Activated naive CD8-positive, alpha-beta T cell treated with anti-CD3 and anti-CD28 coated beads, Interleukin-2, amount 50 U/mL, for 24 hours (primary cell): ENCODE measurements around the gene CEP162.

Experiments used
- ATAC-seq: fragments of 150-1000 bp; cut with Tn5 transposase; one replicate; pipeline ENCODE4 v1.10.0; 2021
- DNase-seq: peaks from one replicate; pipeline ENCODE4 v3.0.0; 2021
- H3K27ac Mint-ChIP-seq: one replicate; pipeline ENCODE4 v1.8.0; 2021; ENCODE audit warnings: mild to moderate bottlenecking, mixed read lengths
- H3K27me3 Mint-ChIP-seq: one replicate; pipeline ENCODE4 v1.8.0; 2021; ENCODE audit warnings: mixed read lengths
- H3K36me3 Mint-ChIP-seq: one replicate; pipeline ENCODE4 v1.8.0; 2021; ENCODE audit warnings: low read depth, mixed read lengths
- H3K4me1 Mint-ChIP-seq: one replicate; pipeline ENCODE4 v1.8.0; 2021; ENCODE audit warnings: mixed read lengths
- H3K4me3 Mint-ChIP-seq: one replicate; pipeline ENCODE4 v1.8.0; 2021; ENCODE audit warnings: mild to moderate bottlenecking, moderate library complexity, mixed read lengths
- H3K9me3 Mint-ChIP-seq: one replicate; pipeline ENCODE4 v1.8.0; 2021; ENCODE audit warnings: mixed read lengths

The CEP162 gene, protein sequence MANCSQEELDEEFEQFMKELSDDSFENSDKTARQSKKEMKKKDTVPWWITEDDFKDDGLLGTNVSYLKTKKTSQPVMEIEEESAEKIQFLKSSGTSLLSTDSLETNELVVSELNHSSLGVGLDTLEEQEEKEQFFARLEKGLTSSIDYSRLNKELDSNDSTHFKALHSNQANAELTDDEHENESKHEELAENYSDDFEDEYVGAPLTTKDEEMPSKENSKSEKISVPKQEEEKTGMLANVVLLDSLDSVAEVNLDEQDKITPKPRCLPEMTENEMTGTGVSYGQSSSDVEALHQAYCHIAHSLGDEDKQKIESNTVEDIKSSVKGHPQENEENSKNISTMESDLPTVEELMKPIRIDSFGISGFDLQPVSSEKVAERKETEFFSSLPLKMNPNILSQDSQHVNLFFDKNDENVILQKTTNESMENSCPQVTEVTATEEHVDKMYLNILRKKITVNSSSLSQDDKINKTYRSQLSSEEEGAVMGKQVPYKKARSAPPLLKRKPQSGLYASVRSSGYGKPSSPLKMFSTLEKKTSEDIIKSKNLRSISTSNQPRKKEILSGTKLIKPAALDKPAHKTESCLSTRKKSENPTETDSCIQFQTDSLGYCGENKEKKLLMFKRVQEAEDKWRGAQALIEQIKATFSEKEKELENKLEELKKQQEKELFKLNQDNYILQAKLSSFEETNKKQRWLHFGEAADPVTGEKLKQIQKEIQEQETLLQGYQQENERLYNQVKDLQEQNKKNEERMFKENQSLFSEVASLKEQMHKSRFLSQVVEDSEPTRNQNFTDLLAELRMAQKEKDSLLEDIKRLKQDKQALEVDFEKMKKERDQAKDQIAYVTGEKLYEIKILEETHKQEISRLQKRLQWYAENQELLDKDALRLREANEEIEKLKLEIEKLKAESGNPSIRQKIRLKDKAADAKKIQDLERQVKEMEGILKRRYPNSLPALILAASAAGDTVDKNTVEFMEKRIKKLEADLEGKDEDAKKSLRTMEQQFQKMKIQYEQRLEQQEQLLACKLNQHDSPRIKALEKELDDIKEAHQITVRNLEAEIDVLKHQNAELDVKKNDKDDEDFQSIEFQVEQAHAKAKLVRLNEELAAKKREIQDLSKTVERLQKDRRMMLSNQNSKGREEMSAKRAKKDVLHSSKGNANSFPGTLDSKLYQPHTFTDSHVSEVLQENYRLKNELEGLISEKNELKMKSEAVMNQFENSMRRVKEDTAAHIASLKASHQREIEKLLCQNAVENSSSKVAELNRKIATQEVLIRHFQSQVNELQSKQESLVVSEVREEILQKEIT (N-terminal part only)

DNA sequence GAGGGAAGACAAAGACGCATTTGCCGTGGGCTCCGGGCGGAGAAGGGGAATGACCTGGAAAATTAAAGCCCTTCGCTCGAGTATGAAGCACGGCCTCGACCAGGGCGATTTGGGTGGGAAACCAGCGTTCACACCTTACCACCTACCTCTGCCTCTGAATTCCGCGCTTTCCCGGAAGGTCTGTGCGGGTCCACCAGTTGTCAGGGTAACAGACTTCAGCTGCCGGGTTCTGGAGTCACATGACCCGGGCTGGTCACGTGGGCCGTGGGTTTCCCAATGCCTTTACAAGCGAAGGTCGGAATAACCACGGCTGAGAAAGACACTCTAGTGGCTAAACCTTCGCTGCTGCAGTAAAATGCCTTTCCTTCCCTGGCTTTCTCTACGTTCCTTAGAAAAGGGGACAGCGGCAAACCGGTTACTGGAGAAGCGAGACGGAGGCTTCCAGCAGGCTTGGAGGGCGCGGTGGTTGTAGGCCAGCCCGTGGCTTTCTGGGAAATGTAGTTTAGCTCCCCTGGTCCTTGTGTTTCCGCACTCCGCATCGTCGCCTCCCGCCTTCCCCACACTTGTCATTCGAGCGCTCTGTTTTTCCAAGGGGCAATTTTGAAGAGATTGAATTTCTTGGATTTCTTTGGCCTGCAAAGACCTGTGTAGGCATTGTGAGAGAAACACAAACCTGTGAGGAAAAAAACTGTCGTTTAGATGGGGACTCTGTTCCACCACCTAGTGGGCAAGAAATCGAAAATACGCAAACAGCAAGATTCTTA lies at the start of gene CEP162:
Gene CEP162 (minus strand): TSS at position 210 of the 764 bp plus-strand sequence. CDS start 1,250 bp downstream, outside the sequence.
- peak; percentile 86 for DNase-seq
- peaks cover 17% of the 10 kb centered on the region for H3K4me1 Mint-ChIP-seq

DNA sequence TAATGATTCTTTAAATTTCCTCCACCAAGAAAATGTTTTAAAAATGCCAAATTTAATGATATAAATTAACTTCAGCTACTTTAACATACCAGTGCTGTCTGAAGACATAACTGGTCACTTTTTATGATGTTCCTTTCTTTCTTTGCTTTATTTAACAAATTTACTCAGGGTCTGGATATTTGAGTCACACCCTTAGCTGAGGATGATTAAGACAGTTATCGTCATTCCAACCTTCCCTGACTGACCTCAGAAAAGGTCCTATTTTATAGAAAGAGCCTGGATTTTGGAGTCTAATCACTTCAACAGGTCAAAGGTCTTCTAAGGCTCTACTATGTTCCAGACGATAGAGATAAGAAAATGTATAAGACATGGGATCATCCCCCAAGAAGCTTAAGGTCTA lies 47.4 kb upstream of the CEP162 start:
- Mint-ChIP-seq H3K27ac (no peak overlapping the region), H3K4me3 (no peak overlapping the region), H3K4me1 (no peaks in the 10 kb centered on the region), H3K36me3 (no peaks in the 10 kb centered on the region), H3K9me3 (no peaks in the 10 kb centered on the region), H3K27me3 (peaks cover 3% of the 10 kb centered on the region)
- DNase-seq (no peak), ATAC-seq (no peak)

More for the DNA sequence above, at the start of gene CEP162:
- H3K4me3 Mint-ChIP-seq: peak within 1 kb of the TSS; percentile 91
- H3K27ac Mint-ChIP-seq: peak within 1 kb of the TSS; percentile 83
- no peaks in the 10 kb centered on the region for H3K9me3 Mint-ChIP-seq
- peaks cover 6% of the 10 kb centered on the region for H3K27me3 Mint-ChIP-seq
- peaks cover 2% of the 10 kb centered on the region for H3K36me3 Mint-ChIP-seq
- ATAC-seq: peak; percentile 95

DNA sequence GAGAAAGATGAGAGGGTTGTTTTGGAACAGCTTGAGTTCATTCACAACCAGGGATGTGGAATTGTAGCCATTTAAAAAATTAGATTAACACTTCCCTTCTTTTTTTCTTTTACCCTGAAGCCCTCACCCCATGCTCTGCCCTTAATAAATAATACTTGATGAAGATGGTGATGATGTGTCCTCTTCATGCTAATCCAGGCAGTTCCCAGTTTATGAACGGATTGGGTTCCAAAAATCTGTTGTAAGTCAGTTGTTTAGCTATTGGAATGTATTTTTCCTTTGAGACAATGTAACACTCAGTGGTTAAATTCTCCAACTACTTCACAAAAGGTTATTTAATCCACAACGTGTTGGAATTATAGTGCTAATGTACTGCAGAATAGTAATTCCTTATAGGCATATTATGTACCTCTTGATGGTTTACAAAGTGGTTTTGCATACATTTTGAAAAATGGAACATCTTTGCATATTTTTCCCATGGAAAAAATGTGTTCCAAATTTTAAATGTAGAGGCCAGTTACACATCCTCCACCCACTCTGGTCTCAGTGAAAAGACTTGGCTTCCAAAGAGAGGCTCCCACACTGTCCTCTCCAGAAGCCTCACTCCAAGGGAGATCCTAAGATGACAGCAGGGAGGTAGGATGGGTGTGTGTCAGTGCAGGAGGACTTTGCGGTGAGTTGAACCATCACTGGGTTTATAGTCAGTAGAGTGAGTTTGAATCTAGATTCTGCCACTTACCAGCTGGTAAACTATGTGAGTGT lies 45.8 kb upstream of the CEP162 start:
- Mint-ChIP-seq H3K9me3 (no peaks in the 10 kb centered on the region), H3K36me3 (no peaks in the 10 kb centered on the region), H3K27me3 (peaks cover 6% of the 10 kb centered on the region), H3K4me1 (no peaks in the 10 kb centered on the region), H3K4me3 (no peak overlapping the region), H3K27ac (no peak overlapping the region)
- DNase-seq (no peak), ATAC-seq (no peak)

DNA sequence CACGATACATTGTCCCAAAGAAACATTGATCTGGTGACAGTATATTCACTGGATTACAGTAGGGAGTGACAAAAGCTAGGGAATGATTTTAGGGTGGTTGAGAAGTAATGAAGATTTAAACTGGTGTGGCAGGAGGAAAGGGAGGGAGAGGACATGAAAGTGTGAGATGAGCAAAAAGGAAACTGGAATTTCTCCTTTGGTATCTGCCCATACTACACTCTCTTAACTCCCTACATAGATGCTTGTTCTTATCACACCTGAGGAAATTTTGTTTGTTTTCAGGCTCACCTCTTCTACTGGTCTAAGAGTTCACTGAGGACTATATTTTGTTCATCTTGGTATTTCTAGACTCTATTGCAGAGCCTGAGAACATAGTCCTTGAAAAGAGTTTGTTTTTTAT lies 44.9 kb upstream of the CEP162 start:
- Mint-ChIP-seq H3K27me3 (peaks cover 6% of the 10 kb centered on the region), H3K27ac (no peak overlapping the region), H3K36me3 (no peaks in the 10 kb centered on the region), H3K4me3 (no peak overlapping the region), H3K9me3 (no peaks in the 10 kb centered on the region), H3K4me1 (no peaks in the 10 kb centered on the region)
- DNase-seq (no peak), ATAC-seq (no peak)

DNA sequence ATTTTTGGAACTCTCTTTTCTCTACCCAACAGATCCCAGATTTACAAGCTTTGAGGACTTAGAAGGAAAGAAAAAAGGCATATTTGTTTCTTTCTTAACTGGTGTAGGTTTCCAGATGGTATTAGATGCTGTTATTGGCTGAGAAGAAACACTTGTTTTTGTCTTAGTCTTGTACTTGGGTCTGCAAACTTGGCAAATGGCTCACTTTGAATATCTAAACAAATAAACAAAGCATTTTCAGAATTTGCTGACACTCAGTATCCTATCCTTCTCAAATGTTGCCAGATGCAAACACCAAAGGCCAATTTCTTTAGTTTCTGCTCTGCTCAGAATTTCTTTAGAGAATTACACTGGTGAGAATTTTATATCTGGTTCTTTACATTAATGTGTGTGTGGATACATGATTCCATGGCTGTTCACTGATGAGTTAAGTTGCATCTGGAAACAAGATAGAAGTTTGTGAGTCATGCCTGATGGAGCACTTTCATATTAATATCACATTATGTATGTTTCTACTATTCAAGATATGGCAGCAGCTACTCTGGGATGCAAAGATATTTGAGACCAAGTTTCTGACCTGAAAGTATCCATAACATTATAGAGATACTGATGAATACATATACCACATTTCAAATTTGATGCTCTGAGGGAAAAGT lies 43.7 kb upstream of the CEP162 start:
- no peak for DNase-seq
- Mint-ChIP-seq H3K4me3 (no peak overlapping the region), H3K36me3 (no peaks in the 10 kb centered on the region)

DNA sequence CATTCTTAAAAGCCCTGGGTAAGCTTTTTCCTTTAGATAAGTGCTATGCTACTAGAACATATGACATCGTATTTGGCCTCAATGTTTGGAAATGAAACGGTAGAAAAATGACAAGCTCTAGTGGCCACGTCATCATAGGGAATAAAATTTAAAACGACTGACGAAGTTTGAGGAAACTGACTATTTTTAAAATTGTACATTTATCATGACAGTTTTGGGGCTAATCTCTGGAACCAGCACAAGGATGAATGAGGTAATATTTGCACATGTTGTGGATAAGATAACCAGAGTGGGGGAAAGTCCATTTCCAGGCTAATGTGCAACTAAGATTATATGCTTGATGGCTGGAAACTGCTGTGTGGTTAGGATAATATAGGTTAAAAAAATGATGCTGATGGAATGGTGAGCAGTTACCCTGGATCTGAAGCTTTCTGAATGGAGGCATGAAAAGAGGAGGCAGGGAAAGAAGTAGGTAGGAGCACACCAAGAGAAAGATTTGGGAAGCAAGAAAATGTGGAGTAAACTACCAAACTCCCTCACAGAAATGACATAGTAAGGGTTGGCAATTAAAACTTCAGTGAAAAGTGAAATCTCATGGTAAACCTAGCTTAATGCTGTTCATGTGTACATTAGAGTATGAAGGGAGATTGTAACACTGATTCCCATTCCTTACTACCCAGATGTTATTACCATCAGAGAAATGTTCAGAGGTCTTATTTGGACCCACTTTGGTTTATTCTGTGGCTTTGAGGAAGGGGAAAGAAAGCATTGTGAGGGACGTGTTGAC lies 42.7 kb upstream of the CEP162 start:
- Mint-ChIP-seq H3K4me1 (no peaks in the 10 kb centered on the region), H3K9me3 (no peaks in the 10 kb centered on the region), H3K27me3 (peaks cover 11% of the 10 kb centered on the region), H3K36me3 (no peaks in the 10 kb centered on the region), H3K4me3 (no peak overlapping the region), H3K27ac (no peak overlapping the region)
- DNase-seq: no peak
- no peak for ATAC-seq

More for the DNA sequence above, 43.7 kb upstream of the CEP162 start:
- H3K9me3 Mint-ChIP-seq: no peaks in the 10 kb centered on the region
- H3K27me3 Mint-ChIP-seq: peaks cover 8% of the 10 kb centered on the region
- no peak for ATAC-seq
- no peak overlapping the region for H3K27ac Mint-ChIP-seq
- no peaks in the 10 kb centered on the region for H3K4me1 Mint-ChIP-seq

DNA sequence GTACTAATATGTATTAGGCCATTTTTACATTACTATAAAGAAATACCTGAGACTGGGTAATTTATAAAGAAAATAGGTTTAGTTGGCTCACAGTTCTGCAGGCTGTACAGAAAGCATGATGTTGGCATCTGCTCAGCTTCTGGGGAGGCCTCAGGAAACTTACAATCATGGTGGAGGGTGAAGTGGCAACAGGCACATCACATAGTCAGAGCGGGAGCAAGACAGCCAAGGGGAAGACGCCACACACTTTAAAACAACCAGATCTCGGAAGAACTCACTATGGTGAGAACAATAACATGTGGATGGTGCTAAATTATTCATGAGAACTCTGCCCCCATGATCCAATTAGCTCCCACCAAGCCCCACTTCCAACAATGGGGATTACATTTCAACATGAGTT lies 41.3 kb upstream of the CEP162 start:
- no peaks in the 10 kb centered on the region for H3K9me3 Mint-ChIP-seq
- H3K27me3 Mint-ChIP-seq: peaks cover 10% of the 10 kb centered on the region
- no peak for ATAC-seq
- no peaks in the 10 kb centered on the region for H3K36me3 Mint-ChIP-seq
- no peaks in the 10 kb centered on the region for H3K4me1 Mint-ChIP-seq
- H3K4me3 Mint-ChIP-seq: no peak overlapping the region
- DNase-seq: no peak
- H3K27ac Mint-ChIP-seq: no peak overlapping the region

DNA sequence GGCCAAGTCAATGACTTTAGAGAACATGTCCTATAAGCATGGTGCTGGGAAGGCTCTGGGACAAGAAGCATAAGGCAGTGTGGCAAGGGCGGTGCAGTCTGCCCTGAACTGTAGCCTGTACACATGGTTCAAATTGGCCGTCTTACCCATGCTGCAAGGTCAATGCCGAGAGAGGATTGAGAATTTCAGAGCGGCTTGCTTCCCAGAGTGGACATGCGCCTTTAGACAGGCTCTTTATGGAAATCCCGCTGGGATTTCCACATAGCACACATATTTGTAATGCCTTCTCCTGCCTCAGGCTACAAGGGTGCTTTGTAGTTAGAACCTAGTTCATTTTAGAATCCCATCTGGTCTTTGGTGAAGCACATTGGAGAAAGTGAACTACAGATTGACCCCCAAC lies 36.1 kb upstream of the CEP162 start:
- Mint-ChIP-seq H3K4me1 (no peaks in the 10 kb centered on the region), H3K36me3 (no peaks in the 10 kb centered on the region), H3K4me3 (no peak overlapping the region), H3K9me3 (no peaks in the 10 kb centered on the region), H3K27me3 (peaks cover 13% of the 10 kb centered on the region), H3K27ac (no peak overlapping the region)
- ATAC-seq: no peak
- DNase-seq: no peak

DNA sequence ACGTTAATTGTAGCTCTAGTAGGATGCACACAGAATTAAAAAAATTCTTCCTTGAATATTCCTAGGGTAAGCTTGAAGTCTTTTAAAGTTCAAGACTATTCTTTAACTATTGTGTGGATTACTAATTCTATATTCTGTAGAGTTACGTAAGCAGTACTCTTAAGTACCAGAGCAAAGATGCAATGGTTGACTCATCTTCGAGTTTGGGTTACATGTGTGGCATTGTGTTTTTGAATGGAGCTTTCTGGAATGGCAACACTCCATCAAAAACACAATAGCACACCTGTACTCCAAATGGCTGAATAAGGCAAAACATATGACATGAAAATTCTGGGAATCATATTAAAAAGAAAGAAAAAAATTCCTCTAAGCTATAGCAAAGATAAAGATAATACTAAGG lies 33.5 kb upstream of the CEP162 start:
- Mint-ChIP-seq H3K9me3 (no peaks in the 10 kb centered on the region), H3K27me3 (peaks cover 15% of the 10 kb centered on the region), H3K27ac (no peak overlapping the region), H3K4me1 (no peaks in the 10 kb centered on the region), H3K4me3 (no peak overlapping the region), H3K36me3 (no peaks in the 10 kb centered on the region)
- DNase-seq: no peak
- ATAC-seq: no peak

DNA sequence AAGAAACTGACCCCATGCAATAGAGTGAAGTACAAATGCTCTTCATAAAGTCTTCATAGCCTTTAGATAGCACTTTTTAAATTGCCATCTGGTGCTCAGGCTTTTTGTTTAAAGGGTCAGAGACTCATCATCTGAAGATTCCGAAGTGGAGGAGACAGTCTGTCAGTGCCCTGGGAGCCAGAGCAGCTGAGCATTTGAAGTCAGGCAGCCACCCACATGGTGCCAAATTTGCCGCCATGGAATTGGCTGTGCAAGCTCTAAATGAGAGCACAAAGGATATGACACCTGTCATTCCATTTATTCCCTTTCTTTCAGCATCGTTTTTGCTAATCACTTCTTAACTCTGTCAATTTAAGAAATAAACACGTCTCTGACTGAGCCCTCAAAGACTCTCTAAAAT lies 32.8 kb upstream of the CEP162 start:
- no peak for ATAC-seq
- H3K36me3 Mint-ChIP-seq: no peaks in the 10 kb centered on the region
- H3K27ac Mint-ChIP-seq: no peak overlapping the region
- no peaks in the 10 kb centered on the region for H3K4me1 Mint-ChIP-seq
- H3K4me3 Mint-ChIP-seq: no peak overlapping the region
- H3K9me3 Mint-ChIP-seq: no peaks in the 10 kb centered on the region
- no peak for DNase-seq
- peaks cover 13% of the 10 kb centered on the region for H3K27me3 Mint-ChIP-seq

DNA sequence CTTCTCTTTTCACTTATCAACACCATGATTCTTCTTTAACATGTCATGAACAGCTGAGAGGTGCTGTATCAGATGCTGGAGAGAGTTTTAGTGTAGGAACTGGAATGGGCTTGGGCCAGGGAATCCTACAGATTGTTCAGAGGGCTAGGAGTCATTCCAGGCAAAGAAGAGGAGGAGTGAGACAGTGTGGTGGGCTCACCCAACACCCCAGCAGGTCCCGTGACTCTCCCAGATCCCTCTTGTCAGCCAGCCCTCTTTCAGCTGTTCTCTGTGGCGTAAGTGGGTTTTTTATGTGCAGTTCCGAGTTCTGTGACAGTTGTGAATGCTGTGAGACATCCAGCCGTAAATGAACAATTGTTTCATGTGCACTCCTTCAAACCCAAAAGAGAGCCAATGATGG lies 31.4 kb upstream of the CEP162 start:
- Mint-ChIP-seq H3K4me3 (no peak overlapping the region), H3K9me3 (no peaks in the 10 kb centered on the region), H3K36me3 (no peaks in the 10 kb centered on the region), H3K4me1 (no peaks in the 10 kb centered on the region), H3K27ac (no peak overlapping the region), H3K27me3 (peaks cover 20% of the 10 kb centered on the region)
- DNase-seq (no peak), ATAC-seq (no peak)

DNA sequence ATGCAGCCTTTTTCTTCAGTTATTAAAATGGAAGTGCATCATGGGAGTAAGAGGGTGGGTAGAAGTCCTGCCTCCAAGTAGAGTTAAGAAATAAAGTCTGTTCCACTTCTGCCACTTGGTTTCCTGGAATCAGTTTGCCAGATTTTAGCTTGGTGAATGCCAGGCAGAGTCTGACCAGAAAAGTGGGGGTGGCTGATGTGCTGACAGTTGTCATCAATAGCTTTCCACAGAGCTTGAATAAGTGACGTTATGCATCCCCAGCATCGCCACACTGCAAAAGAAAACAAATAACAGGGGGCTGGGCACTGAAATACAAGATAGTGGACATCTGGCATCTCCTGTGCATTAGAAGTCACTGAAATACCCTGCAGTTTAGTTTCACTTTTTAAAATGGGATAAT lies 30.8 kb upstream of the CEP162 start:
- ATAC-seq: no peak
- Mint-ChIP-seq H3K27ac (no peak overlapping the region), H3K9me3 (no peaks in the 10 kb centered on the region), H3K4me1 (no peaks in the 10 kb centered on the region), H3K4me3 (no peak overlapping the region), H3K36me3 (no peaks in the 10 kb centered on the region), H3K27me3 (peaks cover 25% of the 10 kb centered on the region)
- no peak for DNase-seq
